ENCODE results near the gene DGKB.

DNA sequence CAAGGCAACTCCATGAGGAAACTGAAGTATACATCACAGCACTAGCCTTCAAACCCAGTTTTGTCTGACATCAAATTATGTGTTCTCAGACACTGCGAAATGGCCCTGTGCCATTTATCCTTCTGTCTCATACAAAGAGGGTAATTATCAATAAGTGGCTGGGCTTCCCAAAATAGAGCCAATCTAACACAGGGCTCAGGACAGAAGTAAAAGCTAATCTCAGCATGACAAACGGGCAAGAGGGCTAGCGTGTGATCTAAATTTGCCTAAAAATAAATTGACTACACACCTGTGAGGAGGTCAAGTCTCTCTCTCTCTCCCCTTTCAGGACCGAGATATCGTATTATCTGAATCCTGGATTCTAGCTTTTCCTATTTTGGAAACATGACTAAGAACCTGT lies 67.2 kb downstream of the DGKB start:
- TF ChIP-seq CTCF (conservative IDR thresholded peaks at IDR 0.05; ENCODE audit: low read depth, low read length) (no peak), EZH2 (IDR thresholded peaks at IDR 0.05; ENCODE audit: borderline replicate concordance, low read depth, low read length, poor library complexity, severe bottlenecking) (no peak)
